HG03196 (cell line): ENCODE results near the gene CES4A.
"Not testable (repeated sequence)": the region's sequence is repeated elsewhere in the genome, so short reads cannot be mapped to it uniquely, and the experiment has no call there.

Experiments
- ATAC-seq: cut with Tn5 transposase; IDR thresholded peaks from one replicate; pipeline ENCODE4 v1.9.1; 2021; ENCODE audit not compliant: unreplicated experiment

The CES4A gene

GRCh38 chr16:66955363-66956153, 32.8 kb upstream of the CES4A start:
- ATAC-seq = not testable (repeated sequence)

GRCh38 chr16:66956154-66956457, 32.3 kb upstream of the CES4A start:
- ATAC-seq = not testable (repeated sequence)

- no peak for ATAC-seq
Observed at GRCh38 chr16:66958857-66959703, 29.3 kb upstream of the CES4A start.

- ATAC-seq = no peak
Observed at GRCh38 chr16:66959704-66960161, 28.7 kb upstream of the CES4A start.

GRCh38 chr16:66960270-66960669, 28.1 kb upstream of the CES4A start:
- no peak for ATAC-seq

GRCh38 chr16:66961065-66961744, 27.2 kb upstream of the CES4A start, which contains the start of gene CES3:
Gene CES3 (plus strand): TSS chr16:66961266. CDS start chr16:66961308, 42 bp downstream.
- ATAC-seq = peak; percentile 57

- ATAC-seq = no peak
Observed at GRCh38 chr16:66961914-66962313, 26.5 kb upstream of the CES4A start.

GRCh38 chr16:66964049-66964448, 24.3 kb upstream of the CES4A start:
- no peak for ATAC-seq

GRCh38 chr16:66968847-66969246, 19.5 kb upstream of the CES4A start:
- ATAC-seq = no peak

GRCh38 chr16:66970775-66971720, 17.3 kb upstream of the CES4A start:
- ATAC-seq = no peak

- ATAC-seq = no peak
Observed at GRCh38 chr16:66972983-66973382, 15.4 kb upstream of the CES4A start.

GRCh38 chr16:66973716-66974115, 14.7 kb upstream of the CES4A start:
- ATAC-seq = no peak

- ATAC-seq = not testable (repeated sequence)
Observed at GRCh38 chr16:66974156-66974931, 14.0 kb upstream of the CES4A start.

- ATAC-seq = not testable (repeated sequence)
Observed at GRCh38 chr16:66974932-66975246, 13.5 kb upstream of the CES4A start.

- ATAC-seq = no peak
Observed at GRCh38 chr16:66975302-66975893, 13.0 kb upstream of the CES4A start.

GRCh38 chr16:66976746-66977145, 11.6 kb upstream of the CES4A start:
- ATAC-seq = no peak

- peak; percentile 82 for ATAC-seq
Observed at GRCh38 chr16:66977341-66978113, 10.9 kb upstream of the CES4A start.

GRCh38 chr16:66979011-66979717, 9.2 kb upstream of the CES4A start:
- no peak for ATAC-seq
